Panc1 (cell line): Measurements from ENCODE around the gene DCANP1. TPM values are rescaled to one million over a fixed set of nuclear protein-coding genes. Genes with fewer than 3 reads are reported as not detected.

Source experiments
- ATAC-seq: fragments of 200-7000 bp; cut with Tn5 transposase; 2 replicates; pipeline ENCODE4 v1.9.1; 2020; ENCODE audit warnings: mild to moderate bottlenecking, moderate library complexity
- BruUV-seq: library from RNA; stranded (reverse); fragments of 400-500 nt; replicated peaks from 2 replicates; lab custom pipeline; 2021; lab: Mats Ljungman, UMichigan
- CTCF ChIA-PET: fragments of 300-600 bp; sonication (Branson Sonifier 250); formaldehyde crosslinking; loops from one replicate; lab custom pipeline; 2022; ENCODE audit warnings: antibody characterized with exemption; lab: Charles Lee
- POLR2A ChIA-PET: fragments of 300-600 bp; sonication (Branson Sonifier 250); formaldehyde crosslinking; loops from one replicate; lab custom pipeline; 2022; ENCODE audit warnings: antibody characterized with exemption; lab: Charles Lee
- DNase-seq: peaks from one replicate; pipeline ENCODE4 v3.0.0-alpha.2; 2010; ENCODE audit warnings: low read depth, low spot score
- H3K27ac ChIP-seq: 2 replicates; pipeline ENCODE4 v1.5.1; 2011; ENCODE audit warnings: mild to moderate bottlenecking, low read length, inconsistent platforms
- H3K27me3 ChIP-seq: fragments of 200-500 bp; sonication (Bioruptor generic); 2 replicates; pipeline ENCODE4 v1.6.0; 2014; ENCODE audit warnings: low read length, inconsistent platforms; ENCODE audit not compliant: control insufficient read depth, insufficient read depth
- H3K36me3 ChIP-seq: fragments of 200-500 bp; sonication (Bioruptor generic); 2 replicates; pipeline ENCODE4 v1.5.1; 2014; ENCODE audit warnings: inconsistent platforms, mild to moderate bottlenecking, low read length, moderate library complexity; ENCODE audit not compliant: control insufficient read depth, insufficient read depth
- H3K4me1 ChIP-seq: 2 replicates; pipeline ENCODE4 v1.5.1; 2011; ENCODE audit warnings: inconsistent platforms, mild to moderate bottlenecking, low read length, moderate library complexity; ENCODE audit not compliant: control insufficient read depth, insufficient read depth
- H3K4me3 ChIP-seq, 2 experiments: 2 replicates each; pipeline ENCODE4 v1.5.1; 2011 to 2012; ENCODE audit warnings: low read depth in 2 of 2, low read length in 2 of 2, mild to moderate bottlenecking in 2 of 2, inconsistent platforms in 1 of 2, moderate library complexity in 1 of 2
- H3K9me3 ChIP-seq: fragments of 200-500 bp; sonication (Bioruptor generic); 2 replicates; pipeline ENCODE4 v1.5.1; 2014; ENCODE audit warnings: low read depth, mild to moderate bottlenecking, inconsistent platforms, low read length, moderate library complexity; ENCODE audit not compliant: control insufficient read depth, insufficient read depth
- POLR2AphosphoS5 ChIP-seq: IDR thresholded peaks from 2 replicates; pipeline ENCODE4 v1.6.1; 2012; ENCODE audit warnings: mild to moderate bottlenecking, low read depth, low read length, moderate library complexity
- SIN3A ChIP-seq: IDR thresholded peaks from 2 replicates; pipeline ENCODE4 v1.6.1; 2012; ENCODE audit warnings: low read depth, mild to moderate bottlenecking, low read length, moderate library complexity, borderline replicate concordance; ENCODE audit not compliant: insufficient read depth
- TCF7L2 ChIP-seq: IDR thresholded peaks from 2 replicates; pipeline ENCODE4 v1.6.1; 2011; ENCODE audit warnings: mild to moderate bottlenecking, low read depth, low read length, inconsistent platforms
- in situ Hi-C: cut with HindIII; loops from 2 replicates; pipeline ENCODE4 v1.10.0; 2016; ENCODE audit warnings: low sequenced_read_pairs, low pct_unique_long_range_greater_than_20kb
- intact Hi-C: fragments of 100-400 bp; cut with micrococcal nuclease; formaldehyde crosslinking; loops from one replicate; pipeline ENCODE4 v1.10.0; 2022; ENCODE audit not compliant: unreplicated experiment
- total RNA-seq: library from RNA; stranded (reverse); gene quantifications from one replicate; pipeline ENCODE4 v1.2.1, GENCODE V29; 2021; ENCODE audit not compliant: unreplicated experiment
- TF ChIP-seq, protein P1 (sequence below): fragments of 450-650 bp; IDR thresholded peaks from 2 replicates; pipeline ENCODE4 v1.5.1; 2017; ENCODE audit warnings: mild to moderate bottlenecking
- TF ChIP-seq, protein P2 (sequence below), 2 experiments: IDR thresholded peaks; 2 replicates each; pipeline ENCODE4 v1.6.1; 2011 to 2012; ENCODE audit warnings: low read depth in 2 of 2, control low read depth in 1 of 2, low read length in 1 of 2, mild to moderate bottlenecking in 1 of 2, moderate library complexity in 1 of 2; ENCODE audit not compliant: insufficient read depth in 1 of 2

Gene DCANP1
- total RNA-seq, 1 experiment from 2014 or later, result not detected

DNA sequence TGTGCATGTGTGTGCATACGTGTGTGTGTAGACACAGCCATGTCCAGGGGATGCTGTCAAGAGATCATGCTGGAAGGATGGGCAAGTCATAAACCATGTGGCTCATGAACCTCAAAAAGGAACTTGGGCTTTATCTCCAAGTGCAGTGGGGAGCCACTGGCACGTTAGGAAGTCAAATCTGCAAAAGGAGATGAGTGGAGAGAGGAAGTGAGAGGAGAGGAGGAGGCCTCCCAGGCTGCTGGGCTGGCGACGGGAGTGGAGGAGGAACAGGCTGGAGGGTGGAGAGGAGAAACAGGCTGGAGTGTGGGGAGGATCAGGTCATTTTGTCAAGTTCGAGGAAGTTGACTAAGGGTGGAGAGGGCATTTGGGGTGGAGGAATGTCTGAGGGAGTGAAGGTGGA is 34.2 kb upstream of the DCANP1 start:
- DNase-seq (no peak), ATAC-seq (no peak)
- BruUV-seq, result no TSS peak
- in situ Hi-C loops (no loop called here), intact Hi-C loops (no loop called here)
- POLR2A ChIA-PET, result no interaction called here
- TF ChIP-seq, protein P1, sequence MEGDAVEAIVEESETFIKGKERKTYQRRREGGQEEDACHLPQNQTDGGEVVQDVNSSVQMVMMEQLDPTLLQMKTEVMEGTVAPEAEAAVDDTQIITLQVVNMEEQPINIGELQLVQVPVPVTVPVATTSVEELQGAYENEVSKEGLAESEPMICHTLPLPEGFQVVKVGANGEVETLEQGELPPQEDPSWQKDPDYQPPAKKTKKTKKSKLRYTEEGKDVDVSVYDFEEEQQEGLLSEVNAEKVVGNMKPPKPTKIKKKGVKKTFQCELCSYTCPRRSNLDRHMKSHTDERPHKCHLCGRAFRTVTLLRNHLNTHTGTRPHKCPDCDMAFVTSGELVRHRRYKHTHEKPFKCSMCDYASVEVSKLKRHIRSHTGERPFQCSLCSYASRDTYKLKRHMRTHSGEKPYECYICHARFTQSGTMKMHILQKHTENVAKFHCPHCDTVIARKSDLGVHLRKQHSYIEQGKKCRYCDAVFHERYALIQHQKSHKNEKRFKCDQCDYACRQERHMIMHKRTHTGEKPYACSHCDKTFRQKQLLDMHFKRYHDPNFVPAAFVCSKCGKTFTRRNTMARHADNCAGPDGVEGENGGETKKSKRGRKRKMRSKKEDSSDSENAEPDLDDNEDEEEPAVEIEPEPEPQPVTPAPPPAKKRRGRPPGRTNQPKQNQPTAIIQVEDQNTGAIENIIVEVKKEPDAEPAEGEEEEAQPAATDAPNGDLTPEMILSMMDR, result no peak
- TF ChIP-seq SIN3A (no peak), POLR2AphosphoS5 (no peak), TCF7L2 (no peak)
- TF ChIP-seq, protein P2, sequence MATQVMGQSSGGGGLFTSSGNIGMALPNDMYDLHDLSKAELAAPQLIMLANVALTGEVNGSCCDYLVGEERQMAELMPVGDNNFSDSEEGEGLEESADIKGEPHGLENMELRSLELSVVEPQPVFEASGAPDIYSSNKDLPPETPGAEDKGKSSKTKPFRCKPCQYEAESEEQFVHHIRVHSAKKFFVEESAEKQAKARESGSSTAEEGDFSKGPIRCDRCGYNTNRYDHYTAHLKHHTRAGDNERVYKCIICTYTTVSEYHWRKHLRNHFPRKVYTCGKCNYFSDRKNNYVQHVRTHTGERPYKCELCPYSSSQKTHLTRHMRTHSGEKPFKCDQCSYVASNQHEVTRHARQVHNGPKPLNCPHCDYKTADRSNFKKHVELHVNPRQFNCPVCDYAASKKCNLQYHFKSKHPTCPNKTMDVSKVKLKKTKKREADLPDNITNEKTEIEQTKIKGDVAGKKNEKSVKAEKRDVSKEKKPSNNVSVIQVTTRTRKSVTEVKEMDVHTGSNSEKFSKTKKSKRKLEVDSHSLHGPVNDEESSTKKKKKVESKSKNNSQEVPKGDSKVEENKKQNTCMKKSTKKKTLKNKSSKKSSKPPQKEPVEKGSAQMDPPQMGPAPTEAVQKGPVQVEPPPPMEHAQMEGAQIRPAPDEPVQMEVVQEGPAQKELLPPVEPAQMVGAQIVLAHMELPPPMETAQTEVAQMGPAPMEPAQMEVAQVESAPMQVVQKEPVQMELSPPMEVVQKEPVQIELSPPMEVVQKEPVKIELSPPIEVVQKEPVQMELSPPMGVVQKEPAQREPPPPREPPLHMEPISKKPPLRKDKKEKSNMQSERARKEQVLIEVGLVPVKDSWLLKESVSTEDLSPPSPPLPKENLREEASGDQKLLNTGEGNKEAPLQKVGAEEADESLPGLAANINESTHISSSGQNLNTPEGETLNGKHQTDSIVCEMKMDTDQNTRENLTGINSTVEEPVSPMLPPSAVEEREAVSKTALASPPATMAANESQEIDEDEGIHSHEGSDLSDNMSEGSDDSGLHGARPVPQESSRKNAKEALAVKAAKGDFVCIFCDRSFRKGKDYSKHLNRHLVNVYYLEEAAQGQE (IDR thresholded peaks at IDR 0.05; ENCODE audit: insufficient read depth in 1 of 2, low read depth in 2 of 2, low read length in 1 of 2), result no peak
- Histone ChIP-seq H3K9me3 (no peaks in the 10 kb centered on the region), H3K4me3 (no peak overlapping the region), H3K36me3 (no peaks in the 10 kb centered on the region), H3K27ac (no peak overlapping the region), H3K4me1 (no peaks in the 10 kb centered on the region), H3K27me3 (no peaks in the 10 kb centered on the region; the same call in 1 of the 2 replicates)
- CTCF ChIA-PET, result no interaction called here

DNA sequence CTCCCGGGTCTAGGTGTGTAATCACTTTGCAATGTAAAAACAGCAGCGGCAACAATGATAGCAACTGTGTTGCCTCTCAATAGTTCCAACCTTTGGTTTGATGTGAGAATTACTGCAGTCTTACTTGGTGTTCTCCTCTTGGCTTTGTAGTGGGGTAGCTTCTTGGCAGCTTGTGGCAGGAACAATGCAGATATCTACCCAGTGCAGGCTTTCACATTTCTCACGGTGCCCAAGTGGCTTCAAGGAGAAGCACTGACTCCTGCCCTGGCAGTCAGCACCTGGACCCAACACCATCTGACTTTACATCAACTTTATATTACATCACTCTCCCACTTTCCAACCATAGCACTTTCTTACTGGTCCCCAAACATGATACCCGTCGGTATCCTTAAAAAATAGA is 33.4 kb upstream of the DCANP1 start:
- no TSS peak for BruUV-seq
- Histone ChIP-seq H3K27me3 (peaks cover under 1% of the 10 kb centered on the region), H3K36me3 (no peaks in the 10 kb centered on the region), H3K4me3 (no peak overlapping the region), H3K27ac (no peak overlapping the region), H3K9me3 (no peaks in the 10 kb centered on the region), H3K4me1 (no peaks in the 10 kb centered on the region)
- intact Hi-C loops, result no loop called here
- ChIA-PET CTCF (interaction anchor here (0.7 kb wide), 1 partner anchor 80 kb away, joined by 10 read pairs; no protein-coding TSS in a partner anchor), POLR2A (no interaction called here)
- in situ Hi-C loops, result no loop called here
- TF ChIP-seq TCF7L2, result no peak
- TF ChIP-seq SIN3A, result no peak
- TF ChIP-seq, protein P2 (IDR thresholded peaks at IDR 0.05; ENCODE audit: insufficient read depth in 1 of 2, low read depth in 2 of 2, low read length in 1 of 2), result no peak
- TF ChIP-seq, protein P1, result no peak
- no peak for TF ChIP-seq POLR2AphosphoS5
- no peak for DNase-seq
- ATAC-seq, result no peak
